Measurements from ENCODE around the gene RASGRP1. TPM values are rescaled to one million over a fixed set of nuclear protein-coding genes. Genes with fewer than 3 reads are reported as not detected.

The RASGRP1 gene
- total RNA-seq, 6 donors from 2014 or later, result 2.9 to 6.8 (median 4.6) TPM

GRCh38 chr15:38496151-38496550 lies 68.5 kb downstream of the RASGRP1 start:
- DNase-seq, result no peak
- WGBS, 2 donors, result 93 to 96% methylated on average over 1 of the region's 1 CpG
- H3K27ac ChIP-seq, result no peak overlapping the region
- H3K4me3 ChIP-seq, result no peak overlapping the region
- peaks cover 0 to 3% (median 0%) of the 10 kb centered on the region in 4 donors for H3K36me3 ChIP-seq
- no peak for ATAC-seq (ENCODE audit: low FRiP score in 2 of 2)
- no peaks in the 10 kb centered on the region for H3K9me3 ChIP-seq
- no peaks in the 10 kb centered on the region for H3K4me1 ChIP-seq
- TF ChIP-seq CTCF (IDR thresholded peaks at IDR 0.05), result no peak
- H3K27me3 ChIP-seq, result no peaks in the 10 kb centered on the region

- Histone ChIP-seq H3K9me3 (no peaks in the 10 kb centered on the region), H3K4me3 (no peak overlapping the region), H3K36me3 (peaks cover 0 to 14% (median 0%) of the 10 kb centered on the region in 4 donors), H3K4me1 (no peaks in the 10 kb centered on the region), H3K27me3 (no peaks in the 10 kb centered on the region), H3K27ac (no peak overlapping the region)
- DNase-seq (no peak), ATAC-seq (ENCODE audit: low FRiP score in 2 of 2) (no peak)
- no peak for TF ChIP-seq POLR2AphosphoS5 (IDR thresholded peaks at IDR 0.05)
- WGBS, 2 donors, result 83% methylated on average over 3 of the region's 3 CpGs
Measured at GRCh38 chr15:38490242-38490922, 74.2 kb downstream of the RASGRP1 start.

- H3K4me3 ChIP-seq, result no peak overlapping the region
- ATAC-seq (ENCODE audit: low FRiP score in 2 of 2) (no peak), DNase-seq (no peak)
- no peak overlapping the region for H3K27ac ChIP-seq
- H3K36me3 ChIP-seq, result peaks cover 0 to 15% (median 0%) of the 10 kb centered on the region in 4 donors
- TF ChIP-seq POLR2AphosphoS5 (IDR thresholded peaks at IDR 0.05) (no peak), POLR2A (IDR thresholded peaks at IDR 0.05) (no peak), CTCF (IDR thresholded peaks at IDR 0.05) (no peak), EP300 (IDR thresholded peaks at IDR 0.05) (no peak)
- 96% methylated on average over 1 of the region's 1 CpG for WGBS, 2 donors
- no peaks in the 10 kb centered on the region for H3K27me3 ChIP-seq
- no peaks in the 10 kb centered on the region for H3K9me3 ChIP-seq
- no peaks in the 10 kb centered on the region for H3K4me1 ChIP-seq
Measured at GRCh38 chr15:38487378-38487777, 77.2 kb downstream of the RASGRP1 start.

- TF ChIP-seq CTCF (IDR thresholded peaks at IDR 0.05) (no peak), POLR2AphosphoS5 (IDR thresholded peaks at IDR 0.05) (no peak), EP300 (IDR thresholded peaks at IDR 0.05) (no peak)
- WGBS, 2 donors, result 81% methylated on average over 2 of the region's 2 CpGs
- no peaks in the 10 kb centered on the region for H3K27me3 ChIP-seq
- H3K9me3 ChIP-seq, result no peaks in the 10 kb centered on the region
- no peaks in the 10 kb centered on the region for H3K4me1 ChIP-seq
- ATAC-seq (ENCODE audit: low FRiP score in 2 of 2) (no peak), DNase-seq (no peak)
- H3K27ac ChIP-seq, result no peak overlapping the region
- H3K4me3 ChIP-seq, result no peak overlapping the region
- H3K36me3 ChIP-seq, result peaks cover 0 to 19% (median 0%) of the 10 kb centered on the region in 4 donors
Measured at GRCh38 chr15:38486936-38487335, 77.7 kb downstream of the RASGRP1 start.

- Histone ChIP-seq H3K4me3 (no peak overlapping the region), H3K9me3 (no peaks in the 10 kb centered on the region), H3K36me3 (peaks cover 0 to 29% (median 2%) of the 10 kb centered on the region in 4 donors), H3K4me1 (no peaks in the 10 kb centered on the region), H3K27me3 (no peaks in the 10 kb centered on the region), H3K27ac (no peak overlapping the region)
- no peak for ATAC-seq (ENCODE audit: low FRiP score in 2 of 2)
- no peak for TF ChIP-seq POLR2A (IDR thresholded peaks at IDR 0.05)
- TF ChIP-seq EP300 (IDR thresholded peaks at IDR 0.05), result no peak
- no peak for TF ChIP-seq POLR2AphosphoS5 (IDR thresholded peaks at IDR 0.05)
- TF ChIP-seq CTCF (IDR thresholded peaks at IDR 0.05), result no peak
- DNase-seq, result no peak
Measured at GRCh38 chr15:38482572-38482971, 82.0 kb downstream of the RASGRP1 start.
